Stimulated activated CD8-positive, alpha-beta memory T cell treated with anti-CD3 and anti-CD28 coated beads, Interleukin-7, amount 100 ng/mL, for 24 hours (primary cell): ENCODE data around the gene AGBL1.

ENCODE experiments used
- DNase-seq: peaks from one replicate; pipeline ENCODE4 v3.0.0-alpha.2; 2020; ENCODE audit warnings: low read depth

The AGBL1 gene

DNA sequence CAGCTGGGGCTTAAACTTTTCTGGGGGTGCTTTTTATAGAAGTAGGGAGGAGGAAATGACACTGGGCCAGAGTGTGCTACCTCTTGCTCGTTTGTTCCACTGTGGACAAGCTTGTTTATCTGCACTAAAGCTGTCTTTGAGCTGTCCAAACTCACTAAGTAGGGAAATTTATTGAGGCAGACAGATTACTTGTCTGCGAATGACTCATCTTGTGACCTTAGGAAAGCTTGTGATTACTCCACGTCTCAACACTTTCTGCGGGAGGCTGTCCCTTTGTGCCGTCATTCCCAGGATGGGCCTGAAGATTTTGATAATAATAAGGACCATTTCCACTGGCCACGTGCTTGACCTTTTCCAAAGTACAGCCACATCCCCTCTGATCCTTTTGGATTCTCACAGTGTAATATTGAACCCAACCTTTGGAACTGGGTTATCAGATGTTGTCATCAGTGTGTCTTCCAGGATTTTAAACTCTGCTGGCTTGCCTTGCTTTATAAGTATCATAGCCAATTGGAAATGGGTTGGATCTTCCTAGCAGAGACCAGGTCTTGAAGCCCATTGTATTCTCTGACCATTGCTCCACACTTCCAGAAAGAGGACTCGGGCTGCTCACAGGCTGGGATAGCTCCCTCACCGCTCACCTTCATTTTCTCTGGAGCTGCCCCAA lies 84.7 kb downstream of the AGBL1 start:
- no peak for DNase-seq

DNA sequence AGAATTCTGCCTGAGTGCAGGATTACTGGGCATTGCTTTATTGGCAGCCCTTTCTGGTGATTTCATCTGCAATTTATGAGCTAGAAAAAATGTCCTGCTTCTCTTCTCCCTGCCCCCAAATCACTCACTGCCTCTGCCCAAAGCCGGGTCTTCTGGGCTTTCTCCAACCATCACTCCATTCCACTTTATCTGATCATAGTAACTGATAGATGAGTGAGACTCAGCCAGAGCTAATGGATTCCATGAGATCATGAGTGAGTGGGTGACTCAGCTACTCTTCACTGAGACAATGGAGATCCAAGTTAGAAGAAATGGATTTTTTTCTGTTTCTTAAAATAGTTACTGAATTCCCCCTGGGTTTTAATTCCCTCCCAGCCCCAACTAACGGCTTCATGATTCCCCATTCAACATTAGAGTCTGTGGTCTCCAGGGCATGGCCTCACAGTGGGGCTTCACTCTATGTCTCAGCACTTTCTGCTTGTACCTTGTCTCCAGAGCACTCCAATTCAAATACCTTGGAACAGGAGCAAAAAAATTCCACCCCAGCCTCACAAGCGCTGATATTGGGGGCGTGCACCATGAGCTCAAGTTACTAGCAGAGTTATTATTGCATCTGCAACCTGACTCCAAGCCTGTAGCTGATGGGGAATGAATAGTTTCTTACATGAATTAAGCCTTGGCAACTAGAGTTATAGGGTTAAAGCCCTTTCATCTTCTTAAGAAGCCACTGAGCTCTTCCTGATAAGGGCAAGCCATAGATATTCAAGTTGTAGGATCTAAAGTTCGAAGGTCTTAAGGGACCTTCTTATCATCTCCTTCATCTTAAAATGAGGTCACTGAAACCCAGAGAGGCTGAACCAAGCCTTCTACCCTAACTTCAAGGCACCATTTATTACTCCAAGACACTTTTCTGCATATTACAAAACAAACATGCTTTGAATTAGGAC lies 85.9 kb downstream of the AGBL1 start:
- DNase-seq, result no peak

DNA sequence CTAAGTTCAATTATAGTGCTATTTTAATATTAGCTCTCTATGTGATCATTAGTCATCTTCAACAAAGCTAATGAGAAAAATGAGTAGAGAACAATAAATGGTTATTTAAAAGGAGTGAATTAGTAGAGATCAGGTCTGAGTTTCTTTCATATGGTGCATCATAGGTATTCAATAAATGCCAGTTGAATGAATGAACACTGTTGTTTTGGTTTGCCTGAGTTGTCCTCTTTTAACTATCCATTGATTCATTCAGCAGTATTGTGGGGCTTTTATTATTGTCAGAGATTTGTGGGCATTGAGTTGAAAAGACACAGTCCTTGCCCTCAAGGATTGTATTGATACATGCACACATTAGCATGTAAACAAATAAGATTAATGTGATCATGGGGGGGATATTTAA lies 88.2 kb downstream of the AGBL1 start:
- no peak for DNase-seq

DNA sequence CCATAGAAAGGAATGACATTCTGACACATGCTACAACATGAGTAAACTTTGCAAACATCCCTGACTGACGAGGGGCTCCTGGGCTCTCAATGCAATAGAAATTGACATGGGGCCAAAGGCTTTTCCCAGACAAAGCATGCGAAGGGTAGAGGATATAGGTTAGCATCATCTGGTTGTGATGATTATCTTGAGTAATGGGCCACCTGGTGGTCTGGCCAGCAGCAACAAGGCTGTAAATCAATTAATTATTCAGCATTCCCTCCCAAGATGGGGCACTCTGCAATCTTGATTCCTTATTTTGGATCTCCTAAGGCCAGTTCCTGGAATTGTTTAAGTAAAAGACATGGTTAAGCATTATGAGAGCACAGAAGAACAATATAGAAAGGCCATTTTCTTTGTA lies 99.2 kb downstream of the AGBL1 start:
- DNase-seq, result no peak

DNA sequence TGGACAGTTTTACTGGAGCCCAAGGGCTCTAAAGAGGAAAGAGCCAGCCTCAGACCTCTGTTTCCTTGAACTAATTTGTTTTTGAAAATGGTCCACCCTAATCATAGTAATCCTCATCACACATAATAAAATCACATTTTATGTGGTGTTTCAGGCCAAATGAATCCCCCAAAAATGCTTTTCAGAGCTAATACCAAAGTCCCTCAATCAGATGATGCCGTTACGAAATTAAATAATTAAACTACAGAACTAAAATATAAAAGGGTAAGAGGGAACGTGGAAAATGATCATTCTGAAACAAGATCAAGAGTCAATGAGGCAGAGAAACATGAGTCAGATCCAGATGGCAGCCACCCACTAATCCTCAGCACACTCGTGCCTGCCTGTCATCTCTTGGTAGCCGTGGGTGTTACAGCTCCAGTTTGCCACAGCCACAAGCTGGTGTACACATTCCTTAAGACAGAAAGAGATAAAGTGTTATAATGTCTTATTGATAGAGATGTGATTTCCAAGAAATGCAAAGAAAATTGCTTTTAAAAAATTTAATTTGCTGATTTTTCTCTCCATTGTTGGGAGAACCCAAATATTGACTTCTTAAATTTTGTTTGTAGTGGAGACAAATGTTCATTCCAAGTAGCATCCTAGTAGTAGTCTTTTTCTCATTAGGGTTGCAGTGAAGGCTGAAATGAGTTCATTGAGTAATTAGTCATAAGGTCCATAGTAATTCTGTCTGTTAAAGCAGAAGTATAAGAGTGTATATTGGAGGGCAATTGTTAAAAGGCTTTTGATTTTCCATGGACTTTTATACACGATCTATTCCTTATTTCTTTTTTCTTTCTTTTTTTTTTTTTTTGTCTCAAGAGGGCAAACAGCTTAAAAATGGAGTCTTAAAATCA lies 104.2 kb downstream of the AGBL1 start:
- DNase-seq, result peak; percentile 0

DNA sequence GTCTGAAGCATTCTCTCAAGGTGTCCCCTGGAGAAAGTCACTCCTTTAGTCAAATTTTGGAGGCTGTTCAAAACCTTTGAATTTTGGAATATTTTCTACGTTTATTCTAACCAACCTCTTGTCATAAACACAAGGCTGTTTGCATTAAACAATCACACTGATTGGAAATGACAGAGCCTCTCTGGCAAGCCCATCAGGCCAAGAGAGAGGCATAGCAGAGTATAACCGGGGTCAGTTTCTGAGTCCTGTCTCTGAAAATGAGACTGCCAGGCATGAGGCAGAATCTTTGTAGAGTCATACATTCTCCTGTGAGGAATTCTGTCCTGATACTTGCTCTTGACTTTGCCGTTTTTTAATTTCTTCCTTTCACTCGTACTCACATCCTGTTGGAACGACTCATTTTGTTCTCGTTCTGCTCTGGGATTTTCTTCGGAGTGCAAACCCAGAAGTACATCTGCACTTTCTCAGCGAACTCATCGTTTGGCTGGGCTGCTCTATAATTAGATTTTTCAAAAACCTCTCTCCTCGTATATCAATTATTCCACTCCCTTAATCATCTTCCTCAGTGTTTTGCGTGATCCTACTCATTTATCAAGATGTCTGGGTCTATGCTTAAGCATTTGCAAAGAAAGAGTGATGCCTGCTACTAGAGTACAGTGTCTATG lies 114.2 kb downstream of the AGBL1 start:
- DNase-seq, result no peak

DNA sequence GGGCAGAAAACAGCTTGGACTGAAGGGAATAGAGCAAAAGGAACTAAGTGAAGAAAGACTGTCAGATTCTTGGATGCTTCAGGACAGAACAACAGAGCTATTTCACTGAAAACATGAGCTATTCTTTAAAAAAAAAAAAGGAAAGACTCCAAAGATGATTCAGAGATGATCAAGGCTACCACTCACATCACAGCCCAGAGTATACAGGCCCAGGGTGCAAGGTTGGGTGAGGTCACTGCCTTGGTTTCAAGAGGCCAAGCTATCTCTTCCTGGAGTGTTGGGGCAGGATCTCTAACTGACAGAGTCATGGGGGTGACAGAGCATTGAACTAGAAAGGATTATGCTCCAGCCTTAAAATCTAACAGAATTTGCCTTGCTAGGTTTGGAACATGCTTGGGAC lies 118.1 kb downstream of the AGBL1 start:
- DNase-seq, result no peak

DNA sequence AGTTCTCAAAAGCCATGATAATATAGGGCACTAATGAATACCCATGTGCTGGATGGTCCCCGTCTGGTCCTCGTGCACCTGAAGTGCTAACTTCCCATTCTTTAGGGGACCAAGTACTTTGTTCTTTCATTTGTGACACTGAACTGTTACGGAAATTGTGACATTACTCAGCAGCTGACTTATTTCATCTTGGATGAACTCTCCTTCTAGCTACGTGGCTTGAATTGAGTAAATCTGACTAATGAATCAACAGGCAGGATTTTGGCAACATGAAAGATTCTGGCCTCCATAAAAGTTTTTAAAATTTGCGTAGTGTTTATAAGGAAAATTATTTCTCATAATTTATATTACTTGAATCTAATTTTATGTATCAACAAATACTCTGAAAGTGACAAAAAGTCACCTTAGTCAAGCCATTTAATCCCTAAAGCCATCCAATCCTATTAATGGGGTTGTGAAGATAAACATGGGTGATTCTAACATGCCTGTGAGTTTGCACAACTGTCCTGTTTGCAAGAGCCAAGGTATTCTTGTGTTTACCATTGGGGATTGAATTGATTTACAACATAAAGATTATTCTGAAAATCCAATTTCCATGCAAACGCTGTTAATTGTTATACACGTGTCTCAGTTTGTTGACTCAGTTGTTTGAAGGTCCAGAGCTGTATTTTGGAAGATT lies 119.9 kb downstream of the AGBL1 start:
- no peak for DNase-seq

DNA sequence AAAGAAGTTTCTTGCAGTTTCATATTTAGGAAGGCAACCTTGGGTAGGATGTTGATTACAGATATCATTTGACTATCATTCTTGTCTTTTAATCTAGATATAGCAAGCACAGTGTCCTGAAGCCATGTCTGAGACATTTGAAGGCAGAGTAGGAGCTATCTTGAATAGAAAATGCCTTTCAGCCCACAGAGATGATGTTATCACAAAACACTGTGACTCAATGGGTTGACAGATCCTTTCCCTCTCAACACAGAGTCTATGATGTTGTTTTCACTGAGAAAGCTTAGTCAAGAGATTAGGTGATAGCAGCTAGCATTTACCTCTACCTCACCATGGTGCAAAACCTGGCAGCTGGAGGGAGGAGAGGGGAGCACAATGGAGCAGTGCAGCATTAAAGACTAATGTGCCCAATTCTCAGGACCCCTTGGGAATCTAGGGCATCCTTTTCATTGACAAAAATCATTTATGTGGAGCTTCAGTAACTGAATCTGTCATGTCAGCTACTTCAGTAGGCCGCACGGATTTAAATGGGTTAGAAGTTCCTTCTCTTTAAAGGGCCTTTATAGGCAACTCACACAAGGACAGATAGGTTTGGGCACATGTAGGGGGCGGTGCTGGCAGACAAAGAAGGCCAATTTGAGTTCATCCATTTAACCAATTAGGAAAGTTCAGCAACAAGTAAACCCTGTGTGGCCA lies 121.8 kb downstream of the AGBL1 start:
- DNase-seq, result no peak

DNA sequence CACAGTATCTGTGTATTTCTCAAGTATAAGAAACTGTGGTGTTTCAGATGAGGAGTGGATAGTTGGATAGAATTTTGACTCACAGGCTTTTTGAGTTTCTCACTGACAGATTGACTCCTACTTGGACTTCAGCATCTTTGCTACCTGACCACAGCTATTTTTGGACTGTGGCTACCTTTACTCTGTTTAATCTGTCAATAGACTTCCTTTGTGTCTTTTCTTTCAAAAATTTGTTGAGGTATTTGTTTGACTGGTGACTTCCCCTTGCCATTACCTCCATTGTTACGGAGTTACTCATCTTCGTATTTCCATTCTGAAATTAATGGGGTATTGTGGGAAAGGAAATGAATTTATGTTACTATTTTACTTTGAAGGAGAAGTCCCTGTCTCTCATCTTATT lies 123.8 kb downstream of the AGBL1 start:
- no peak for DNase-seq

DNA sequence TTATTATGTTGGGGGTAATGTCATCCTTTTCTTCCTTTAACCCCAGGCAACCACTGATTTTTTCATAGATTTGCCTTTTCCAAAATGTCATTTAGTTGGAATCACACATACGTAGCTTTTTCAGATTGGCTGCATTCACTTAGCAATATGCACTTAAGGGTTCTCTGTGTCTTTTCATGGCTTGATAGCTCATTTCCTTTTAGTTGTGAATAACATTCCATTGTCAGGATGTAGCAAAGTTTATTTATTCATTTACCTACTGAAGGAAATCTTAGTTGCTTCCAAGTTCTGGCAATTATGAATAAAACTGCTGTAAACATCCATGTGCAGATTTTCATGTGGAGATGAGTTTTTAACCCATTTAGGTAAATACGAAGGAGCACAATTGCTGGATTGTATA lies 125.4 kb downstream of the AGBL1 start:
- DNase-seq, result no peak

DNA sequence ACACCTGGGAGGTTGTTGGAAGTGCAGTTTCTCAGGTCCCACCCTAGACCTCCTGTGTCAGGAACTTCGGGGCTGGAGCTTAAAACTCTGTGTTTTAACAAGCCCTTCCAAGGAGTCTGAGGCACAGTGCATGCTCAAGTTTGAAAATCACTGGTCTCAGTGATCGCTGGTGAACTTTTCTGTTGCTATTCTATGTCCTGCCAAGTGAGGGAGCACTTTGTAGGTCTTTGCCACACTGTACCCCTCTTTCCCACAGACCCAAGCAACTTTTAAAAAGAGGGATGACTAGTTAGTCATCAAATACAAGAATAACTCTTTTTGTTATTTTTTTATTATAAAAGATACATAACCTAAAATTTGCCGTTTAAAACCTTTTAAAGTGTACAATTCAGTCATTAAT lies 133.7 kb downstream of the AGBL1 start:
- no peak for DNase-seq

DNA sequence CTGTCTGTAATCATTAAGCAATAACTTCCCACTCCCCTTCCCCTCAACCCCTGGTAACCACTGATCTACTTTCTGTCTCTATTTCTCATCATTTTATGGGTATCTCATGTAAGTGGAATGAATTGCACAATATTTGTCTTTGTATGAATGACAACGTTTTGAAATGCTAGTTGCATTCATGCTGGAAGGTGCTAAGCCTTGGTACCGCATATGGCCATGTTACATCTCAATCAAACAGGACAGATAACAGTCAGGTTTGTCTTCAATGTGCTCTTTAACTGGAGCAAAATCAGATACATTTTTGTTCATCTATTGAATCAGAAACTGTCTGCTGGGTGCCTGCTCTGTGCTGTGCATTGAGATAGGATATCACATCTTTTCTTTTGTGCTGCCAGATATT lies 134.2 kb downstream of the AGBL1 start:
- DNase-seq, result no peak

DNA sequence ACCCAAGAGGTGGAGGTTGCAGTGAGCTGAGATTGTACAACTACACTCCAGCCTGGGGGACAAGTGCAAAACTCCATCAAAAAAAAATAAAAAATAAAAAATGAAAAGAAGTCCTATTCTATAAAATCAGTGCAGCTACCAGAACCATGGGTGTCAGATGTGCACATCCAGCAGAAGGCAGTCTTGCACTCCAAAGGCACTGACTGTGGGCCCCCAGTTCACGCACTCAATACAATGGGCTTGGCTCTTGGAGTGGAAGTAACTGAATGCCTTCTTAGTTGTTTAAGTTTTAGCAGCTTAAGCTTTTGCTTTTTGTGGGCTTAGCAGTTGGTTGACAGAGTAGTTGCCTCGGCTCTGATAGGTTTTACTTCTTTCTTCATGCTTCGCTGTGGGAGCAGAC lies 141.4 kb downstream of the AGBL1 start:
- no peak for DNase-seq

DNA sequence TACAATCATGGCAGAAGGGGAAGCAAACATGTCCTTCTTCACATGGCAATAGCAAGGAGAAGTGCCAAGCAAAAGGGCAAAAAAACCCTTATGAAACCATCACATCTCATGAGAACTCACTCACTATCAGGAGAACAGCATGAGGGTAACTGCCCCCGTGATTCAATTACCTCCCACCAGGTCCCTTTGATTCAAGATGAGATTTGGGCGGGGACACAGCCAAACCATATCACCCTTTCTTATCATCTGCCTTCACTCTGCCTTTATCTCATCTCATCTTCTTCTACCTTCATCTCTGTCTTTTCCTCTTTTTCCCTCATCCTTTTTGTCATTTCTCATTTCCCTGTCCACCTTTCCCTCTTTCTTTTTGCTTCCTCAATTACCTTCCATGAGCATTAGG lies 149.6 kb downstream of the AGBL1 start:
- no peak for DNase-seq

DNA sequence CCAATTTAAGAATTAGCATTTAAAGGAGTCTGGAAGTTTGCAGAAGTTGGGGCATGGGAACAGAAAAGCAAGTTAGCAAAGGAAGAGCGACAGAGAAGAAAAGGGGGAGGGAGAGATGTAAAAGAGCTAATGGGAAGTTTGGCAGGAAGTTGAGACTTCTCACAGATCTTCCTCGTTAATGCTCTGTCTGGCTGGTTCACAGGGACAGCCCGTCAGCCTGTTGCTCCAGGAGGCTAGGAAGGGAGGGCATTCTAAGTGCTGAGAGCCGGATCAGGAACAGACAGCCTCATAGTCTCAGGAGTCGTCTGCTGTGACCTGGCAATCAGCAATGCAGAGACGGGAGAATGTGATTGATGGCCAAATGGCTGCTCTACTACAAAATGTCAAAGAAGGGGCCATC lies 150.3 kb downstream of the AGBL1 start:
- DNase-seq, result no peak

DNA sequence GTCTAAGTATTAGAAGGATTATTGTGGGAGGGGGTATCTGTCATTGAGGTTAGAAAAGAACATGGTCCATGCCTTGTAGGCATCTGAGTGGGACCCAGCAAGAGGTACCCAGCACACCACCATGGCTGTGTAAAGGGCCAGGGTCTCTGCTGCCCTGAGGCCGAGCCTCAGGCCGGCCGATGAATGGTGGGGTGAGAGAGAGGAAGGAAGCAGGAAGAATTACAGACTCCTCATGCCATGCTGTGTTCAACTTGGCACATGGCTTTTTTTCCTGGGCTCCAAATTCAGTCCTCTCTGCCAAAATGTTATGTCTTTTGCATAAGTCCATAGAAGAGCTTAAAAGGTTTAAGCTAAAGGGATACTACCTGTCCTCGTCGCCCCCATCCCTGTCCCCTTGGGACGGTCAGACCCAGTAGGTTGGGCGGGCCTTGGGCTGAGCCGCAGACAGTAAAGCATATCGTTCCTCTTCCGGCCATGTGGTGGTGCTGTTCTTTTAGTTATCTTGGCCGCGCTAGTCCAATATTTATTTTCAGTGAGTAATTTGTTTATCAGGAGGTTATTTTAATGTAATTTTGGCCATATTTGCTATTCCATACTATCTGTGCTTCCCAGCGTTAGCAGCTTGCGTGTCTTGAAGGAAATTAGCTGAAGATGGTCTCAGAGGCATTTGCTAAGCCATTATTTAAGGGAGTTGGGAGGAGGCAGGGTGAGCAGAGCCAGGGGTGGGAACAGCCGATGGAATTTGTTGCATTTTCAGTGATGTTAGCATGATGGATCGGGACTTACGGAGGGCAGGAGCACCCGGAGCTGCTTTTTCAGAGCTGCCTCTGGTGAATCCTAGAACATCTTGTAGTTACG lies 152.4 kb downstream of the AGBL1 start:
- DNase-seq, result peak; percentile 2

DNA sequence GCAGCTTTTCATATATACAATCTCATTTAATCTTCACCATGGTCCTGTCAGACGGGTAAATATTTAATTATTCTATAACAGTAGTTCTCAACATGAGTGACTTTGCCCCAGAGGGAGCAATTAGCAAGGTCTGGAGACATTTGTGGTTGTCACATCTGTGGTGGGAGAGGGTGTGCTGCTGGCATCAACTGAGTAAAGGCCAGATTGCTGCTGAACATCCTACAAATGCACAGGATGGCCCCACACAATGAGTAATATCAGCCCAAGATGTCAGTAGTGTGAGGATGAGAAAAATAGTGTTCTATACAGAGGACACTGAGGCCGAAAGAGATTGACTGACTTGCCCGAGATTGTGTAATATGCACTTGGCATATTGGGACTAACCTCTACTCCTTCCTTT lies 156.0 kb downstream of the AGBL1 start:
- no peak for DNase-seq

DNA sequence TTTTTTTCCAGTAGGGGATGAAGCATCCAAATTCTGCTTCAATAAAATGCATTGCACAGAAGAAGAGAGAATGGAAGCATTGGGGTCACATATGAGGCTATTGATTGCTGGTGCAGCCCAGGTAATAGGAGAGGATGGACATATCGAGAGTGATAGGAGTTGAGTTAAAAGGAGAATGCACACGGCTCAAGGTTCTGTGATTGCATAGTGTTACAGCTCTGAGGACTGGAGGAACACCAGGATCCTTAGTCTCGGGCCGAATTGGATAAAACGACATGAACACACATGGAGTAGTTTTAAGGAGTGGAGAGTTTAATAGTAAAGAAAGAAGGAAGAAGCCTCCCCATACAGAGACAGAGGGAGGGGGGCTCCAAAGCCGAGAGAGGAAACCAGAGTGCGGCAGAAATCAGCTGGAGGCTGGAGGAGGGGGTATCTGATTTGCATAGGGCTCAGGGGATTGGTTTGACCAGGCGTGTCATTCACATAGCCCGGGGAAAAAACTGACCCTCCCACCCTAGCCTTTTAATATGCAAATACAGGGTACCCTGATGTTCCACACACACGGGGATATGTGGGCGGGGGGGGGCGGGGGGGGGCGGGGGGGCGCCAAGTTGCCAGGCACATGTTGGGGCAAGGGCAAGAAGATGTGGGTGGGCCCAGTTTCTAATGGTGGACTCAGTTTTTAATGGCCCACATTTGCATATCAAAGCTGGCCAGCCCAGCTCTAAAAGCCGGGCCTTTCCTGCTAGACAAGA lies 156.9 kb downstream of the AGBL1 start:
- DNase-seq, result no peak
